ENCODE data around the gene RABL6. TPM values are rescaled to one million over a fixed set of nuclear protein-coding genes. Genes with fewer than 3 reads are reported as not detected.
"Not testable (repeated sequence)": the region's sequence is repeated elsewhere in the genome, so short reads cannot be mapped to it uniquely, and the experiment has no call there.

The RABL6 gene
- total RNA-seq, 3 donors from 2014 or later (not counting 1 experiment from before 2014, with no cell fraction given), result 72.7 to 82.5 (median 75.9) TPM

GRCh38 chr9:136782452-136782851, 25.3 kb upstream of the RABL6 start:
- Mint-ChIP-seq H3K36me3 (no peaks in the 10 kb centered on the region), H3K27ac (no peak overlapping the region), H3K4me3 (no peak overlapping the region), H3K4me1 (peaks cover 2% of the 10 kb centered on the region in 2 donors), H3K27me3 (ENCODE audit: low read depth in 2 of 2) (peaks cover 21 to 29% of the 10 kb centered on the region in 2 donors), H3K9me3 (no peaks in the 10 kb centered on the region)
- no peaks in the 10 kb centered on the region for H3K36me3 ChIP-seq (ENCODE audit: control insufficient read depth, insufficient read depth, low read length)
- intact Hi-C loops (cut with micrococcal nuclease), result no loop called here
- ATAC-seq (no peak), DNase-seq (no peak)
- no peaks in the 10 kb centered on the region for H3K27me3 ChIP-seq (ENCODE audit: control insufficient read depth, insufficient read depth, low read length)
- no peaks in the 10 kb centered on the region for H3K9me3 ChIP-seq (ENCODE audit: control insufficient read depth, insufficient read depth, low read length)
- 93% methylated on average over 3 of the region's 3 CpGs for WGBS (ENCODE audit: insufficient coverage)
- H3K4me3 ChIP-seq (ENCODE audit: low read length), result no peak overlapping the region
- H3K4me1 ChIP-seq (ENCODE audit: control insufficient read depth, insufficient read depth, low read length), result peaks cover under 1% of the 10 kb centered on the region
- no peak overlapping the region for H3K27ac ChIP-seq (ENCODE audit: low read length)
- TF ChIP-seq CTCF (IDR thresholded peaks at IDR 0.05), result no peak

- H3K27me3 Mint-ChIP-seq (ENCODE audit: low read depth in 2 of 2), result peaks cover 3 to 11% of the 10 kb centered on the region in 2 donors
- Histone ChIP-seq H3K36me3 (ENCODE audit: control insufficient read depth, insufficient read depth, low read length) (no peaks in the 10 kb centered on the region), H3K27me3 (ENCODE audit: control insufficient read depth, insufficient read depth, low read length) (no peaks in the 10 kb centered on the region), H3K27ac (ENCODE audit: low read length) (no peak overlapping the region), H3K9me3 (ENCODE audit: control insufficient read depth, insufficient read depth, low read length) (no peaks in the 10 kb centered on the region), H3K4me1 (ENCODE audit: control insufficient read depth, insufficient read depth, low read length) (peaks cover 17% of the 10 kb centered on the region), H3K4me3 (ENCODE audit: low read length) (no peak overlapping the region)
- no peak overlapping the region for H3K27ac Mint-ChIP-seq
- H3K4me1 Mint-ChIP-seq, result peaks cover 22% of the 10 kb centered on the region in 2 donors
- H3K36me3 Mint-ChIP-seq, result no peaks in the 10 kb centered on the region
- H3K4me3 Mint-ChIP-seq, result no peak overlapping the region
- intact Hi-C loops (cut with micrococcal nuclease), result no loop called here
- H3K9me3 Mint-ChIP-seq, result no peaks in the 10 kb centered on the region
- ATAC-seq (no peak), DNase-seq (peak in 1 of 2 donors; percentile 51)
- TF ChIP-seq CTCF (IDR thresholded peaks at IDR 0.05), result peak; percentile 49
- WGBS (ENCODE audit: insufficient coverage), result 47% methylated on average over 9 of the region's 9 CpGs
Observed at GRCh38 chr9:136784249-136784996, 23.3 kb upstream of the RABL6 start.

- peaks cover 20% of the 10 kb centered on the region for H3K4me1 ChIP-seq (ENCODE audit: control insufficient read depth, insufficient read depth, low read length)
- 79% methylated on average over 6 of the region's 6 CpGs for WGBS (ENCODE audit: insufficient coverage)
- ATAC-seq (peak in 1 of 3 donors; percentile 74), DNase-seq (peak in 1 of 2 donors; percentile 44)
- H3K36me3 Mint-ChIP-seq, result no peaks in the 10 kb centered on the region
- intact Hi-C loops (cut with micrococcal nuclease), result loop anchor here (5.0 kb wide), 1 partner anchor 57 kb away; the partner anchor contains the start of gene AJM1
- no peak overlapping the region for H3K27ac Mint-ChIP-seq
- H3K4me3 ChIP-seq (ENCODE audit: low read length), result no peak overlapping the region
- no peaks in the 10 kb centered on the region for H3K9me3 Mint-ChIP-seq
- H3K27me3 Mint-ChIP-seq (ENCODE audit: low read depth in 2 of 2), result peaks cover 3 to 6% of the 10 kb centered on the region in 2 donors
- TF ChIP-seq CTCF (IDR thresholded peaks at IDR 0.05), result no peak
- no peaks in the 10 kb centered on the region for H3K9me3 ChIP-seq (ENCODE audit: control insufficient read depth, insufficient read depth, low read length)
- peaks cover 23% of the 10 kb centered on the region in 2 donors for H3K4me1 Mint-ChIP-seq
- H3K36me3 ChIP-seq (ENCODE audit: control insufficient read depth, insufficient read depth, low read length), result no peaks in the 10 kb centered on the region
- no peak overlapping the region for H3K27ac ChIP-seq (ENCODE audit: low read length)
- H3K4me3 Mint-ChIP-seq, result no peak overlapping the region
- H3K27me3 ChIP-seq (ENCODE audit: control insufficient read depth, insufficient read depth, low read length), result no peaks in the 10 kb centered on the region
Observed at GRCh38 chr9:136784997-136785361, 22.8 kb upstream of the RABL6 start.

- not testable (repeated sequence) for H3K36me3 Mint-ChIP-seq; H3K9me3 Mint-ChIP-seq; ATAC-seq; H3K9me3 ChIP-seq (ENCODE audit: control insufficient read depth, insufficient read depth, low read length); DNase-seq; H3K27me3 Mint-ChIP-seq (ENCODE audit: low read depth in 2 of 2); H3K27ac Mint-ChIP-seq; H3K27ac ChIP-seq (ENCODE audit: low read length); H3K4me3 Mint-ChIP-seq; H3K4me3 ChIP-seq (ENCODE audit: low read length); H3K27me3 ChIP-seq (ENCODE audit: control insufficient read depth, insufficient read depth, low read length); H3K36me3 ChIP-seq (ENCODE audit: control insufficient read depth, insufficient read depth, low read length)
- H3K4me1 Mint-ChIP-seq, result peaks cover 27 to 28% of the 10 kb centered on the region in 2 donors
- intact Hi-C loops (cut with micrococcal nuclease), result loop anchor here (5.0 kb wide), 1 partner anchor 57 kb away; the partner anchor contains the start of gene AJM1
- WGBS (ENCODE audit: insufficient coverage), result 87% methylated on average over 23 of the region's 23 CpGs
- H3K4me1 ChIP-seq (ENCODE audit: control insufficient read depth, insufficient read depth, low read length), result peaks cover 26% of the 10 kb centered on the region
Observed at GRCh38 chr9:136785565-136786355, 22.0 kb upstream of the RABL6 start.
